Fibroblast of upper back skin (primary cell): Measurements from ENCODE around the gene AGAP1.

Source experiments
- DNase-seq: peaks from one replicate; pipeline ENCODE4 v3.0.0-alpha.2; 2013

The AGAP1 gene

GRCh38 chr2:235508371-235509160 lies 14.7 kb downstream of the AGAP1 start:
- DNase-seq: no peak

GRCh38 chr2:235510318-235510717 lies 16.5 kb downstream of the AGAP1 start:
- DNase-seq: no peak

- peak; percentile 86 for DNase-seq
Observed at GRCh38 chr2:235511187-235511661, 17.4 kb downstream of the AGAP1 start.

GRCh38 chr2:235511751-235512698 lies 18.2 kb downstream of the AGAP1 start:
- DNase-seq: no peak

- DNase-seq: no peak
Observed at GRCh38 chr2:235512699-235513053, 18.8 kb downstream of the AGAP1 start.

GRCh38 chr2:235513984-235514626 lies 20.3 kb downstream of the AGAP1 start:
- DNase-seq: no peak

- DNase-seq: no peak
Observed at GRCh38 chr2:235514627-235515363, 21.0 kb downstream of the AGAP1 start.

- no peak for DNase-seq
Observed at GRCh38 chr2:235515364-235515742, 21.5 kb downstream of the AGAP1 start.

- no peak for DNase-seq
Observed at GRCh38 chr2:235515821-235516220, 22.0 kb downstream of the AGAP1 start.

- no peak for DNase-seq
Observed at GRCh38 chr2:235516257-235516656, 22.4 kb downstream of the AGAP1 start.

- DNase-seq: peak; percentile 26
Observed at GRCh38 chr2:235518322-235519090, 24.7 kb downstream of the AGAP1 start.

- no peak for DNase-seq
Observed at GRCh38 chr2:235520787-235521186, 26.9 kb downstream of the AGAP1 start.

- no peak for DNase-seq
Observed at GRCh38 chr2:235521844-235522243, 28.0 kb downstream of the AGAP1 start.

GRCh38 chr2:235523021-235523420 lies 29.2 kb downstream of the AGAP1 start:
- DNase-seq: no peak

- no peak for DNase-seq
Observed at GRCh38 chr2:235523486-235524150, 29.8 kb downstream of the AGAP1 start.

- no peak for DNase-seq
Observed at GRCh38 chr2:235526166-235526565, 32.3 kb downstream of the AGAP1 start.

GRCh38 chr2:235527806-235528469 lies 34.1 kb downstream of the AGAP1 start:
- no peak for DNase-seq

- DNase-seq: no peak
Observed at GRCh38 chr2:235529621-235530020, 35.8 kb downstream of the AGAP1 start.

- no peak for DNase-seq
Observed at GRCh38 chr2:235530735-235531134, 36.9 kb downstream of the AGAP1 start.

- DNase-seq: no peak
Observed at GRCh38 chr2:235532307-235532706, 38.5 kb downstream of the AGAP1 start.

- DNase-seq: no peak
Observed at GRCh38 chr2:235533198-235533597, 39.4 kb downstream of the AGAP1 start.
